ENCODE results near the gene CYRIA. TPM values are rescaled to one million over a fixed set of nuclear protein-coding genes. Genes with fewer than 3 reads are reported as not detected.

The CYRIA gene
- polyA plus RNA-seq, 4 donors = 0.45 to 2.8 (median 2.3) TPM

DNA sequence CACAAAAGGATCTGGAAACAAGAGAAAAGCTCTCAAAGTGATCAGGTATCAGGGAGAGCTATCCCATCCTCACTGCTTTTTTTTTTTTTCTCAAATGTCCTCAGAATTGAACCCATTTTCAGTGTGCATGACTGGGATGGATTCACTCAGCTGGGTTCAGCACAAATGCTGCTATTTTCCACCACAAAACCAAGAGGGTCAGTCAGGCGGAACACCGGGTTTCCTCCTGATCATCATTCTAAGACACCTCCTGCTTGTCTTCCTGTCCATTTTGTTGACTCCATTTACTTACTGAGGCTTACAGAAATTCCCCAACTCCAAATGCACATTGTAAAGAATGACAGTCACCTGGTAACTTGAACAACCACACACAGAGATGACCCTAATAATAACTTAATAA, 39.9 kb downstream of the CYRIA start:
- H3K4me3 ChIP-seq (ENCODE audit: low read depth in 1 of 3, low read length in 3 of 3) = no peak overlapping the region
- H3K36me3 ChIP-seq (ENCODE audit: control insufficient read depth in 3 of 3, insufficient read depth in 2 of 3, low read depth in 1 of 3, low read length in 3 of 3) = no peaks in the 10 kb centered on the region
- H3K27me3 ChIP-seq (ENCODE audit: control insufficient read depth in 3 of 3, insufficient read depth in 3 of 3, low read length in 3 of 3) = peaks cover 0 to 2% (median 0%) of the 10 kb centered on the region in 3 donors
- peaks cover 0 to 10% (median 0%) of the 10 kb centered on the region in 3 donors for H3K4me1 ChIP-seq (ENCODE audit: control insufficient read depth in 3 of 3, insufficient read depth in 2 of 3, low read depth in 1 of 3, low read length in 2 of 3)
- FAIRE-seq (no peak), DNase-seq (no peak)
- 80 to 97% (median 95%) methylated on average over 2 of the region's 2 CpGs for WGBS, 3 donors
- no peaks in the 10 kb centered on the region for H3K9me3 ChIP-seq (ENCODE audit: control insufficient read depth in 2 of 2, insufficient read depth in 1 of 2, low read depth in 1 of 2, low read length in 1 of 2)
- peak overlapping the region in 2 of 3 donors; percentile 21 to 76 for H3K27ac ChIP-seq (ENCODE audit: low read depth in 1 of 3, low read length in 2 of 3)

DNA sequence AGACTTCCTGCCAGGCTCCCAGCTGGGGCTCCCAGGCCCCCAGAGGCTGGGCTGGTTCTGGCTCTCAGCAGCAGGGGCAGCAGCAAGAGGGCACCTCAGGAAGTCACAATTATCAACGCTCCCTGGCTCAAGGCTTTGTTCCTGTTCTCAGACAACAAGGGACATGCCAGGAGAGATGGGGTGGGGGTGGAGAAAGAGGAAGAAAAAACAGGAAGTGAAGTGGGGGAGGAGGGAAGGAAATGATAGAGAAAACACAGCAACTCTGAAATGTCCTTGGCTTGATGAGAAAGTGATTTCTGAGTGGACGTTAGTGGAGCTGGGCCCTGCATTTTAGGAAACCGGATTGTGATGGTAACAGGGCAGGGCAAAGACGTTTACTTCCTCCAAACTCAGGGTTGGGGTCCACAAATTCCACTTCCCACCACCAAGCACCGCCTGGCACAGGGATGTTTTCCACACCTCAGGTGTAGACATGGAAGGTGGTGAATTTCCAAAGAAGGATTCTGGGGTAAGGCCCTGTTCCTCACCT, 40.4 kb downstream of the CYRIA start:
- Histone ChIP-seq H3K27me3 (ENCODE audit: control insufficient read depth in 3 of 3, insufficient read depth in 3 of 3, low read length in 3 of 3) (peaks cover 0 to 4% (median 0%) of the 10 kb centered on the region in 3 donors), H3K9me3 (ENCODE audit: control insufficient read depth in 2 of 2, insufficient read depth in 1 of 2, low read depth in 1 of 2, low read length in 1 of 2) (no peaks in the 10 kb centered on the region), H3K36me3 (ENCODE audit: control insufficient read depth in 3 of 3, insufficient read depth in 2 of 3, low read depth in 1 of 3, low read length in 3 of 3) (no peaks in the 10 kb centered on the region), H3K4me1 (ENCODE audit: control insufficient read depth in 3 of 3, insufficient read depth in 2 of 3, low read depth in 1 of 3, low read length in 2 of 3) (peaks cover 0 to 10% (median 0%) of the 10 kb centered on the region in 3 donors), H3K27ac (ENCODE audit: low read depth in 1 of 3, low read length in 2 of 3) (peak overlapping the region in 2 of 3 donors; percentile 21 to 76), H3K4me3 (ENCODE audit: low read depth in 1 of 3, low read length in 3 of 3) (no peak overlapping the region)
- no peak for FAIRE-seq
- 44 to 50% (median 48%) methylated on average over 5 of the region's 5 CpGs for WGBS, 3 donors
- DNase-seq = no peak

DNA sequence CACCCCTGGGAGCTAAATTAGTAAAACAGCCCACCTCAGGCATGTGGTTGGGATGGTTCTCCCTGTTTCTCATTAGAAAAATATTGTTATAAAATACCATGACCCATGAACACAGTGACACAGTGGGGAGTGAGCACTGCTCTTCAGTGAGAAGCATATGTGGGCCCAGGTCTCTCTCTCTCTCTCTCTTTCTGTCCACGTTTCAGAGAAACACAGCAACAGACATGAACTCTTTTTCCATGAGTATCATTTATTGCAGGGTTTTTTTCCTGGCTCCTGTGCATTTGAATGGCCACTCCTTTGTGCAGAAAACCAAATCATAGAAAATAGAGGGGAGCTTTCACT, 41.2 kb downstream of the CYRIA start:
- Histone ChIP-seq H3K4me3 (ENCODE audit: low read depth in 1 of 3, low read length in 3 of 3) (no peak overlapping the region), H3K36me3 (ENCODE audit: control insufficient read depth in 3 of 3, insufficient read depth in 2 of 3, low read depth in 1 of 3, low read length in 3 of 3) (no peaks in the 10 kb centered on the region), H3K27ac (ENCODE audit: low read depth in 1 of 3, low read length in 2 of 3) (no peak overlapping the region), H3K9me3 (ENCODE audit: control insufficient read depth in 2 of 2, insufficient read depth in 1 of 2, low read depth in 1 of 2, low read length in 1 of 2) (no peaks in the 10 kb centered on the region), H3K27me3 (ENCODE audit: control insufficient read depth in 3 of 3, insufficient read depth in 3 of 3, low read length in 3 of 3) (peaks cover 0 to 4% (median 0%) of the 10 kb centered on the region in 3 donors), H3K4me1 (ENCODE audit: control insufficient read depth in 3 of 3, insufficient read depth in 2 of 3, low read depth in 1 of 3, low read length in 2 of 3) (peaks cover 0 to 10% (median 0%) of the 10 kb centered on the region in 3 donors)
- 37 to 43% (median 42%) methylated on average over 1 of the region's 1 CpG for WGBS, 3 donors
- FAIRE-seq (no peak), DNase-seq (no peak)

DNA sequence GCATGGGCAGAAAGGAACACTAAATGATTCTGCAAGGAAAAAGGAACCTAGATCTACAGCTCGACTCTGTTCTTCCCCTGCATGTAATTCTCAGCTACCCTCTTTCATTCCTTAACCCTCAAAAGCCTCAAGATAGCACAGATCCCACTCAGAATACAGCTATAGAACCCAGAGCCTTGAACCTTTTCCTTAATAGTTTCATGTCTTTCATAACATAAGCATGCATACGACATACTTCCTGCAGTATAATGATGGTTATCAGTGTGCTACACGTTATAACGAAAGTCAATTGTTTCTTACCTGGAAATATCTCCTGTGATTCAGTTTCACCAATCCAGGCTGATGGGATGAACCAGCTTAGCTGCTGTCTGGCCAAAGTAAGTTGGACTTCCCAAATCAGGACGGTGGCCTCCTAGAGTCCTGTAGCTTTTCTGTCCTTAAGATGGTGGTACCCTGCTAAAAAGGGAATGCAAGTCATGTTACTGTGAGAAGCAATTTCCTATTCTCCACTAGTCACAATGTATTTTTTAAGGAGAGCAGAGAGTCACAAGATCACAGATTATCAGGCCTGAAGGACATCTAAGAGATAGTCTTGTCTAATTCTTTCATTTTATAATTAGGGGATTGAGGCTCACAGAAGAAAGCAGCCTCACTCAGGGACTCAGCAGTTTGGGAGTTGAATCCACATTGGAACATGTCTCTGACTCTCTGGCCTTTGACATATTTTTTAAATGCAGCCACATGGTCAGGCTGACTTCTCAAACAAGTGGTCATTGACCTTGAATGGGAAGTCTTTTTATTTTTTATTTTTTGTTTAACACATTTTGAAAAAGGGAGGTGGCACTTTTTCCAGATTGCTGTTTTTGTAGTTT, 41.8 kb downstream of the CYRIA start:
- H3K4me1 ChIP-seq (ENCODE audit: control insufficient read depth in 3 of 3, insufficient read depth in 2 of 3, low read depth in 1 of 3, low read length in 2 of 3) = peaks cover 0 to 10% (median 0%) of the 10 kb centered on the region in 3 donors
- H3K27me3 ChIP-seq (ENCODE audit: control insufficient read depth in 3 of 3, insufficient read depth in 3 of 3, low read length in 3 of 3) = peaks cover 0 to 4% (median 0%) of the 10 kb centered on the region in 3 donors
- no peak for FAIRE-seq

DNA sequence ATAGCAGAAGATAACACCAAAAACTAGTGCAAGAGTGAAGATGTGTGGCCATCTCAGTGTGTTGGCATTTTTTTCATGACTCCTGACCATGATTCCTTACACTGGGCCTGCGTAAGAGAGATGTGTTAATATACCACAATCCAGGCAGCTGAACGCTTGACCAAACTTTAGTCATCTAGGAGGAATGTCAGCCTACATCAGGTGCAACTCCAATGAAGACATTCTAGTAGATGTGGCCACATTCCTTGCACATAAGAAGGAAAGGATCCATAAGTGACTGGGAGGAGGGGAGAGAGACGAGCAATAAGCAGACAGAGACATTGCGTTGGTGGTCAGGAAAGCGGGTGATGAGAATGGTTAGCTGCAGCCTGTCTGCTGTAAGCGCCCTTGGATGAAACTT, 42.6 kb downstream of the CYRIA start:
- WGBS, 3 donors = 87 to 94% (median 91%) methylated on average over 6 of the region's 6 CpGs
- Histone ChIP-seq H3K9me3 (ENCODE audit: control insufficient read depth in 2 of 2, insufficient read depth in 1 of 2, low read depth in 1 of 2, low read length in 1 of 2) (no peaks in the 10 kb centered on the region), H3K36me3 (ENCODE audit: control insufficient read depth in 3 of 3, insufficient read depth in 2 of 3, low read depth in 1 of 3, low read length in 3 of 3) (no peaks in the 10 kb centered on the region), H3K4me3 (ENCODE audit: low read depth in 1 of 3, low read length in 3 of 3) (no peak overlapping the region), H3K27ac (ENCODE audit: low read depth in 1 of 3, low read length in 2 of 3) (no peak overlapping the region), H3K27me3 (ENCODE audit: control insufficient read depth in 3 of 3, insufficient read depth in 3 of 3, low read length in 3 of 3) (peaks cover 0 to 4% (median 0%) of the 10 kb centered on the region in 3 donors), H3K4me1 (ENCODE audit: control insufficient read depth in 3 of 3, insufficient read depth in 2 of 3, low read depth in 1 of 3, low read length in 2 of 3) (peaks cover 0 to 10% (median 0%) of the 10 kb centered on the region in 3 donors)
- no peak for DNase-seq
- FAIRE-seq = no peak

More for the DNA sequence above, 41.8 kb downstream of the CYRIA start:
- Histone ChIP-seq H3K4me3 (ENCODE audit: low read depth in 1 of 3, low read length in 3 of 3) (no peak overlapping the region), H3K36me3 (ENCODE audit: control insufficient read depth in 3 of 3, insufficient read depth in 2 of 3, low read depth in 1 of 3, low read length in 3 of 3) (no peaks in the 10 kb centered on the region), H3K27ac (ENCODE audit: low read depth in 1 of 3, low read length in 2 of 3) (no peak overlapping the region), H3K9me3 (ENCODE audit: control insufficient read depth in 2 of 2, insufficient read depth in 1 of 2, low read depth in 1 of 2, low read length in 1 of 2) (no peaks in the 10 kb centered on the region)
- WGBS, 3 donors = 38 to 67% (median 46%) methylated on average over 5 of the region's 5 CpGs
- DNase-seq = no peak

DNA sequence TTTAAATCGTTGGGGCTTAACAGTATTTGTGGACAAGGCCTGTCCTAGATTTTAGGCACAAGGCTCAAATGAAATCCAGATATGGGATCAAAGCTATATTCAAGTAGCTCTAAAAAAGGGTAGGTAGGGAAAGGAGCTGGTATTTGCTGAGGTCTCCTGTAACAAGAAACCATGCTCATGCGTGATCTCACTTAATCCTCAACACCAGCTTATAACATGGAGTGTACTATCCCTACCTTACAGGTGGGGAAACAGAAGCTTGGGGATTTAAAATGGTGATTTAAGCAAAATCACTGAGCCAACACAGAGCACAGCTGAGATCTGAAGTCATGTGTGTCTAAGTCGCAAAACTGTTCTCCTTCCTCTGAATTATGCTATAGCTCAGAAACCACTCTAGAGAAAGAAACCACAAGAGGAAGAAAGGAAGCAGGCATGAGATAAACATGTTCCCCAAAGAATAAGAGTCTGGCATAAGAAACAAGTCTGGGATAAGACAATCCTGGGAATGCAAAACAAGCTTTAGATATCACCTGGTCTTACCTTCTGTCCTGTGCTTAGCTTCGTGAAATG, 43.1 kb downstream of the CYRIA start:
- 79 to 81% (median 80%) methylated on average over 4 of the region's 4 CpGs for WGBS, 3 donors
- H3K4me1 ChIP-seq (ENCODE audit: control insufficient read depth in 3 of 3, insufficient read depth in 2 of 3, low read depth in 1 of 3, low read length in 2 of 3) = peaks cover 0 to 10% (median 0%) of the 10 kb centered on the region in 3 donors
- DNase-seq = no peak
- no peaks in the 10 kb centered on the region for H3K36me3 ChIP-seq (ENCODE audit: control insufficient read depth in 3 of 3, insufficient read depth in 2 of 3, low read depth in 1 of 3, low read length in 3 of 3)
- FAIRE-seq = no peak
- H3K4me3 ChIP-seq (ENCODE audit: low read depth in 1 of 3, low read length in 3 of 3) = no peak overlapping the region
- H3K9me3 ChIP-seq (ENCODE audit: control insufficient read depth in 2 of 2, insufficient read depth in 1 of 2, low read depth in 1 of 2, low read length in 1 of 2) = no peaks in the 10 kb centered on the region
- peak overlapping the region in 1 of 3 donors; percentile 24 for H3K27ac ChIP-seq (ENCODE audit: low read depth in 1 of 3, low read length in 2 of 3)
- H3K27me3 ChIP-seq (ENCODE audit: control insufficient read depth in 3 of 3, insufficient read depth in 3 of 3, low read length in 3 of 3) = peaks cover 0 to 4% (median 0%) of the 10 kb centered on the region in 3 donors

DNA sequence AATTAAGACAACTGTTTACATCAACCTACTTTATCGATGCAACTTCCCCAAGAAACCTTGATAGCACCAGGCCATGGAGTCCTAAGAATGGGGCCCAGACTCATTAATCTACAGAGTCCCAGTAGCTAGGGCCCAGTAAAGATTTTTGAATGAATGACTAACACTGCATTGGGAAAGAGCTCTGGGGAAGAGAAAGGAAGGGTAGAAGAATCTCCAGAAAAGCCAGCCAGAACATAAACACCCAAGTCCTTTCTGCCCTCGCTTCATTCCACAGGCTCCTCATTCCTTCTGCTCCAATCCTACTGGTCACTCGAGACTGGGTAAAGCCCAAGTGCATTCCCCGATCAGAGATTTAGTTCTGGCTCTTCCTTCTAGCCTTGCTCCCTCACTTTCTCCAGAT, 44.3 kb downstream of the CYRIA start:
- no peak overlapping the region for H3K27ac ChIP-seq (ENCODE audit: low read depth in 1 of 3, low read length in 2 of 3)
- no peaks in the 10 kb centered on the region for H3K9me3 ChIP-seq (ENCODE audit: control insufficient read depth in 2 of 2, insufficient read depth in 1 of 2, low read depth in 1 of 2, low read length in 1 of 2)
- DNase-seq (no peak), FAIRE-seq (no peak)
- H3K36me3 ChIP-seq (ENCODE audit: control insufficient read depth in 3 of 3, insufficient read depth in 2 of 3, low read depth in 1 of 3, low read length in 3 of 3) = no peaks in the 10 kb centered on the region
- 70 to 90% (median 81%) methylated on average over 4 of the region's 4 CpGs for WGBS, 3 donors
- no peak overlapping the region for H3K4me3 ChIP-seq (ENCODE audit: low read depth in 1 of 3, low read length in 3 of 3)
- H3K4me1 ChIP-seq (ENCODE audit: control insufficient read depth in 3 of 3, insufficient read depth in 2 of 3, low read depth in 1 of 3, low read length in 2 of 3) = peaks cover 0 to 4% (median 0%) of the 10 kb centered on the region in 3 donors
- H3K27me3 ChIP-seq (ENCODE audit: control insufficient read depth in 3 of 3, insufficient read depth in 3 of 3, low read length in 3 of 3) = peaks cover 0 to 4% (median 0%) of the 10 kb centered on the region in 3 donors

DNA sequence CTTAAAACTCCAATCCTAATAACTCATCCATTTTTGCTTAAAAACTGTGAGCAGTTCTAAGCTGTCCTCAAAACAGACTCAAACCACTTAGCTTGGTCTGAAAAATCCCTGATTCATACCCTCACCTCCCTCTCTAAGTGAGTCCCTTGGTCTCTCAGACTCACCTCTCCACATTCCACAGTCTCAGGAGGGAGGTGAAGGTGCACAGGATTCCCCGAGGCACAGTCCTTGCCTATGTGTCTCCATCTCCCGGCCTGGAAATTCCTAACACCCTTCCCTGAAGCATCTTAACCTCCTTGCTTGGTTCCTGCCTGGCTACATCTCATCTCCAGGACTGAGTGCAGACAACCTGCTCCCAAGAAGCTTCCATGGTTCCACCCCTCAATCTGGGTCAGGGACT, 45.0 kb downstream of the CYRIA start:
- no peaks in the 10 kb centered on the region for H3K9me3 ChIP-seq (ENCODE audit: control insufficient read depth in 2 of 2, insufficient read depth in 1 of 2, low read depth in 1 of 2, low read length in 1 of 2)
- WGBS, 3 donors = 67 to 88% (median 81%) methylated on average over 2 of the region's 2 CpGs
- no peak for FAIRE-seq
- H3K4me3 ChIP-seq (ENCODE audit: low read depth in 1 of 3, low read length in 3 of 3) = no peak overlapping the region
- no peak for DNase-seq
- no peaks in the 10 kb centered on the region for H3K36me3 ChIP-seq (ENCODE audit: control insufficient read depth in 3 of 3, insufficient read depth in 2 of 3, low read depth in 1 of 3, low read length in 3 of 3)
- H3K4me1 ChIP-seq (ENCODE audit: control insufficient read depth in 3 of 3, insufficient read depth in 2 of 3, low read depth in 1 of 3, low read length in 2 of 3) = no peaks in the 10 kb centered on the region
- peaks cover 0 to 4% (median 0%) of the 10 kb centered on the region in 3 donors for H3K27me3 ChIP-seq (ENCODE audit: control insufficient read depth in 3 of 3, insufficient read depth in 3 of 3, low read length in 3 of 3)
- no peak overlapping the region for H3K27ac ChIP-seq (ENCODE audit: low read depth in 1 of 3, low read length in 2 of 3)

All from small intestine (tissue), 7 donors.